Kidney glomerular epithelial cell (primary cell): ENCODE measurements around the gene AK8.
"Not testable (repeated sequence)": the region's sequence is repeated elsewhere in the genome, so short reads cannot be mapped to it uniquely, and the experiment has no call there.

Experiments
- DNase-seq: peaks from one replicate; lab custom pipeline; 2025; lab: John Stamatoyannopoulos, UW

Gene AK8

DNA sequence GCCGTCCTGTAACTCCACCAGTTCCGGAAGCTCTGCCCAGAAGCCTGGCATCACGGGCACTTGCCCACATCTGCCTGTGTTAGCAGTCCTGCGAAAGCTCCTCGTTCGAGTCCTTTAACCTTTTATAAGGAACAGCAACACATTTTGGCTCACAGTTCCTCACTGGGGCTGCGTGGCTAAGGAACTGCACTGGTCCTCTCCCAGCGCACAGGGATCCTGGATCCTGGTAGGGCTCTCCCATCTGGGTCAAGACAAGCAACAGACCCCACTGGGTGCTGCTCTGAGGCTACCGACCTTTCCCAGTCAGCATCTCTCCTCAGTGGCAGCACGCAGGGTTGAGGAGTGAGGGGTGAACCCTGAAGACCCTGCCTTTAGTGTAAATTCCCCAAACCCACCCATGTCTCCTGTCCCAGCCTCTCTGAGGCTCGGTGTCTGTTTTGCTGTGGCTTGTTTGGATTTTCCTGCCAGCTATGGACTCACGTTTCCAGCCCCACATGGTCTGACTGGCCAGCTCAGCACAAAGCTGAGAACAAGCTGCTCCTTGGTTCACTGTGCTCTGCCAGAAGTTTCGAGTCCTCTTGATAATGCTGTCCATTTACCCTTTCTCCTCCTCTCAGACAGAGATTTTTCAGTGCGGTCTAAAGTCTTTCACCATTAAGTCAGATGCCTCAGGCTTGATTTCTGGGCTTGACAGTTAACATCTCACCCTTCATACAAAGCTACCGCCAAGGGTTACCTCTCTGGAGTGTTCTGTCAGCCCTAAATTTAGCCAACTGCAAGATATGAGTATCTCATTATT is 80.0 kb downstream of the AK8 start:
- no peak for DNase-seq

DNA sequence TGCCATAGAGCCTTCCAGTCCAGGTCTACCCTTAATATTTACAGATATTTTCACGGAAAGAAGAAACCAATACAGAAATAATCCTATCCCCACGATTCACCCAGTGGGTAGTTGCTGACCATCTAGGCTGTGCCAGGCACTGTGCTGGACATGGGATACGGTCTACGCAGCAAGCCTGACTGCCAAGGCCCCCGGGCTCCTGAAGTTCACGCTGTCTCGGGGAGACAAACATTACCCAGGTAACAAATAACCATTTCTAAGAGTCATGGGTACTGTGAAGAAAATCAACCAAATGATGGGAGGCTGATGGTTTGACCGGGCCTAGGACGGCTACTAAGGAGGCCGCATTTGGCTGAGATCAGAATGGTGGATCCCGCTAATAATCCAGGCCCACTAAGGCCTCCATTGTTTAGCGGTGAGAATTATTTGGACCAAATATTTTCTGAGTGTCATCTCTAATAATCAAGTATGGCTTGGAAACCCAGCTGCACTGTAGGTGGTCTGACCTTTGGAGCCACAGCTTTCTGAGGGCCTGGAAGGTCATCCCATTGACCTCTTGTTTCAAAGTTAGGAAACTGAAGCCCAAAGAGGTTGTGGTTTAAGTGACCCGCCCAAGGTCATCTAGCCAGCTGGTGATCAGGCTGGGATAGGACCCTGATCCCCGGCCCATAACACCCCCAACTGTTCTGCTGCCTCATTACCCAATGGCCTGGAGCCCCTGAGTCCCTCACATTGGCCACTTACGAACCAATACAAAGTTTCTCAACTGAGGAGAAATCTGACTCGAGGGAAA is 82.4 kb downstream of the AK8 start:
- DNase-seq: no peak

DNA sequence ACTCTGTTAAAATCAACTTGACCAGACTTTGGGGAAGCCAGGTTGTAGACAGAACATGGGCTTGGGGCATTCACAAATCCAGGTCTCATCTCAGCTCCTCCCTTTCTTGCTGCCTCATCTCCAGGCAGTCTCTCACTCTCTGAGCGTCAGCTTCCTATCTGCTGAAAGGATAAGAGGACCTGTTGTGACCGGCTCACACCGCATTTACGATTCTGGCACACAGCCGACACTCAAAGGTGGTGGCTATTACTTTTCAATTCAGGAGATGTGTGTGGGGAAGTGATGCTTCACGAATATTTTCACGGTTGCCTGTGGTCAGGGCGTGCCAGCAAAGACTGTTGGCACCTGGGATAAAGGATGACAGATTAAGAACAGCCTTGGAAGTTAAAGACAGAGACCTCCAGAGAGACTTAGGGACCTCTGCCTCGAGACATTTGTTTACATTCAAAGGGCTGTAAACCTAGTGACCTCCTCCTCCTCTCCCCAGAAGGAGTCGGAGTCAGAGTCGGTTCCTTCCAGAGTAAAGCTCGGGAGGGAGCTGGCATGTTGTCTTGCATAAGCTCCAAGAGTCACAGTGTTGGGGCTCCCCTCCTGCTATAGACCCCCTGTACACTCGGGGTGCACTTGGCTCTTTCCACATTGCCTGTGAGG is 83.2 kb downstream of the AK8 start:
- DNase-seq: no peak

DNA sequence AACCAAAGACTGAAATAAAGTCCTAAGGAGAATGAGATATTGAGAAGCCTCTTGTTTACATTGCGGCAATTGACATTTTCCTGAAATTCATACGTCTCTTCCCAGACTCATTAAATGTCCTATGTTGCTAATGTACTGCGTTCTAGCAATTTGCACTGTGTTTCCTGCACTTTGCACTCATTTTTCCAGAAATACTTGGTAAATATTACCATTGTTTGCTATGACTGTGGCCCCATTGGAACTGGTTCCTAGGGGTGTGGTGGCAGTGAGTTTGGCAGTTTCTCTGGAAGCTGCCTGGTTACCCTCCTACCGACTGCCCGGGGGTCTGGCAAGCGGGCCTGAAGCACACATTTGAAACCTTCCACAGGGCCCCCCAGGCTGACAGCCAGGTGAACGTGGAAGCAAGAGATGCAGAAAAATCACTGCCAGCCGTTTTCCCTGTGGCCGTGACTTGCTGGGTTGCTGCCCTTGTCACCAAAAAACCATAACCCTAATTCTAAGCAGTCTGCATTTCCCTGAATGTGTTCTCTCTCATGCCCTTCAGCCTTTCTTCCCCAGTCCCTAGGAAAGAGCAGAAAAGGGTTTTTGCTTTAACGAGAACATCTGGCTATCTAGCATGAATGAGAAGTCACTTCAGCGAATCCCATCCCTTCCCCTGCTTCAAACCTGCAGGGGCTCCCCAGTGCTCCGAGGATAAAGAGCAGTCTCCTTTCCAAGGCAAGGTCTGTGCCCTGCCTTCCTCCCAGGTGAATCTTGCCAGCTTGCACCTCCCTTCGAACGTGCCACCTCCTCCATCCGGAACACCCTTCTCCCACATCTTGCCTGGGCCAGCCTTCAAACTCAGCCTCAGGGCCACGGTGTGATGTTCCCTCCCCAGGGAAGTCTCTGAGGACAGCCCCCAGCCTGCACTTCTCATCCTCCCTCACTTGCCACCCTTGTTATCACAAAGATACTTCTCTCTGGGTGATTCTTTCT is 84.2 kb downstream of the AK8 start:
- no peak for DNase-seq

DNA sequence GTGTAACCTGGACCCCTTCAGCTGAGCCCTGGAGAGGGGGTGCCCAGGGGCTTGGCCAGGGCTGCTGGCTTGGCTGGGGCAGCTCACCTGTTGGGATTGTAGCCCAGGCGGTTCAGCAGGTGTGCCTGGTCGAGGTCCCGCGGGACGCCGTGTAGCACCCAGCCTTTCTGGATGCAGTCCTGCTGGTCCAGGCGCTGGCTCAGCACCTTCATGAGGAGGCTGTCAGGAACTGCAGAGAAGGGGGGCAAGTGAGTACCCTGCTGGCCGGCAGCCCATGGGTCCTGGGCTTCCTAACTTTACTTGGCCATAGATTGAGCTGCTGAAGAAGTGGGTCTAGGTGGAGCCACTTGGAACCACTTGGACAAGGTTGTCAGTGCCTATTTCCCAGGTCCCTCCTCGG is 85.5 kb downstream of the AK8 start:
- DNase-seq: no peak

DNA sequence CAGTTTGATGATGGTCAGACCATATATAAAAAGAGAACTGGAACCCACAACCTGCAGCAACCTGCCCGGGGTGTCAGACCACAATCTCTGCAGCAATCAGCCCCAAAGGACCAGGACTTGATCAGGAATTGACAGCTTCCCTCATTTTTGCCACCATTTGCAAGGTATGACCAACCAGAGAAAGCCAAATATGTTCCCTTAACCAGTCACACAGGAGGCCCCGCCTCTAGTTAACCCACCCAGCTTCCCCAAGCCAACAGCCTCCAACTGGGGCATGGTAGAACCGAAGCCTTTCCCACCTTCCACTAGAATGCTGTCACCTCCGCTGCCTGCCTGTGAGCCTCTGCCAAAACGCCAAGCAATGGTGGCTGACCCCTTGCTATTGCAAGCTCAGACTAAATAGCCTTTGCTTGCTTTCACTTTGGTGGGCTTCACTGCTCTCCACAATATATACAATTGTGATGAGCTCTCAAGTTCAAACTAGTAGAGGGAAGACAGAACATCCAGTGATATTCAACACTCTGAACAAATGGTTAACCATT is 86.3 kb downstream of the AK8 start:
- DNase-seq: no peak

DNA sequence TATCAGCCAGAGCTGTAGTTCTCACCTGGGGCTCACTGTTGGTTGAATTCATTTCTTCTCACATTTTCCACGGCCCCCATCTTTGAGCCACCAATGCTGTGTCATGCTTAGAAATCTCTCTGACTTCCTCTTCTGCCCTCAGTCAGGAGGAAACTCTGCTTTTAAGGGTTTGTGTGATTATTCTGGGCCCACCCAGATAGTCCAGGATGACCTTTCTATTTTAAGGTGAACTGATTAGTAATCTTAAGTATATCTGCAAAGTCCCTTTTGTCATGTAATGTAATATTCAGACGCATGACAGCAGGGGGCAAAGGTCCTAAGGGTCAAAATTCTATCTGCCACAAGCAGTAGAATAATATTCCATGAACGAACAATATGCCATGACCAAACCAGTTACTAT is 88.4 kb downstream of the AK8 start:
- no peak for DNase-seq

DNA sequence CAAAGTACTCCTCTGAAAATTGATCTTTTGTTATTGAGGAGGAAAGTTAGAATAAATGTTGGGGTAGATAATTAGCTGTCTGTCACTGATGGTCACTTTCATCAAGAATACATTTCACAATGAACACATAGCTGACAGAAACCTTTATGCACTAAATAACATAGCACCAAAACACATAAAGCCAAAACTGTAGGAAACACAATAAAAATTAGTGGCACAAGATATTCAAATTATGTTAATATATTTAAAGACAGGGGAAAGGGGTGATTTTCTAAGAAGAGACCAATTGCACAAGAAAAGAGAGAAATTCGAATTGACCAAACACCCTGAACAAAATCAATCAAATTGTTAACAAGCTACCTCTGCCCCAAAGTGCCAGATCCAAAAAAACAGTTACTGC is 89.7 kb downstream of the AK8 start:
- DNase-seq: no peak

DNA sequence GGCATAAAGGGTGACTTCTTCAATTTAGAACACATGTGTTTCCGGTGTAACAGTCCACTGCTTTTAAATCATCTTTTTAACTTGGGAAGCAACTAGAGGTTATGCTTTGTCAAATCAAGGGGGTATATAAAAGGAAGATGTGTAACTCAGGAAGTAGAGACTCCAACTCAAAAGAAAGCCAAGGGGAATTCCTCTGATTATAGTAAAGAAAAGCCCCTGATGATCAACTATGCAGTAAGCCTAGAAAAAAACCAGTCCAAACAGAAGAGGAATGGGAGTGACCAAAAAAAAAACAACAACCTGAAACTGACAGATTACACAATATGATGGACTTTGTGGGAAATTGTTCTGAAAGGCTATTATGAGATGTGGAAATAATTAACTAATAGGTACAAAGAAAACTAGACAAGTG is 90.3 kb downstream of the AK8 start:
- peak; percentile 95 for DNase-seq

DNA sequence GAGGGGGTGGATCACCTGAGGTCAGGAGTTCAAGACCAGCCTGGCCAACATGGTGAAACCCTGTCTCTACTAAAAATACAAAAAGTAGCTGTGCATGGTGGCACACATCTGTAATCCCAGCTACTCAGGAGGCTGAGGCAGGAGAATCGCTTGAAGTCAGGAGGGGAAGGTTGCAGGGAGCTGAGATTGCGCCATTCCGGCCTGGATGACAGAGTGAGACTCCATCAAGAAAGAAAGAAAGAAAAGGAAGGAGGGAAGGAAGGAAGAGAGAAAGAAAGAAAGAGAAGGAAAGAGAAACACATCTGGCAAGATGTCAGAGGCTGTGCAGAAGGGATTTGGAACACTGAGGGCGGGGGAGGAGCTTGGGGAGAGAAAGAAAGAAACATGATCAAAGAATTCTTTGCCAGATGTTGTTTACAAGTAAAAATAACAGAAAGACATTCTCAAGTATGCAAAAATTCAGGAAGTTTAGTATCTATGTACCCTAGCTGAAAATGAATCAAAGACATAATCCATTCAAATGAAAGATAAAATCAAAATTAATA is 93.7 kb downstream of the AK8 start:
- DNase-seq: no peak

DNA sequence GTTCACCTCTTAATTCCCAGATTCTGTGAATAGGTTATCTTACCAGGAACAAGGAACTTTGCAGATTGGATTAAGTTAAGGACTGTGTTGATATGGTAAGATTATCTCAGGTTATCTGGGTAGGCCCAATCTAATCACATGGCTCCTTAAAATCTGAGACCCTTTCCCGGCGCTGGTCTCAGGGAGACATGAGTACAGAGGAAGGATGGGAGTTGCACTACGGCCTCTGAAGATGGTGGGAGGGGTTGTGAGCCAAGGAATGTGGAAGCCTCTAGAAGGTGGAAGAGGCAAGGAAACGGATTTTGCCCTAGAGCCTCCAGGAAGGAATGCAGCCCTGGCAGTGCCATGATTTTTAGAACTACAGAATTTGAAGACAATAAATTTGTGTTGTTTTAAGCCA is 95.1 kb downstream of the AK8 start:
- DNase-seq: no peak

DNA sequence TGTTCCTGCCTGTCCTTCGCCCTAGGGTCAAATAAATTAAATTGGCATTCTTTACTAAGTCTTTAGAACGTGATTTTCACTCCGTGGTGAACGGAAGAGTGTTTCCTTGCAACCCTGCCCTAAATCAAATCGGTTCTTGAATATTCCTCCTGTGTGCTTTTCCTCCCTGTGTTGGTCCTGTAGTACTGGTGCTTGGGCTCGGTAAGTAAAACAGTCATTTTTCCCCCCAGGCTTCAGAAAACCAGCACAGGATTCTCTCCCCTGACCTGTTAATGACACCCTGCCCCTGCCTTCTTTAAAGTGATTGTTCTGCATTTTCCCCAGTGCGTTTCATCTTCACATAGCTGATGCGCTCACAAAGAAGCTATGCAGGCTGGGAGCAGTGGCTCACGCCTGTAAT is 96.0 kb downstream of the AK8 start:
- no peak for DNase-seq

DNA sequence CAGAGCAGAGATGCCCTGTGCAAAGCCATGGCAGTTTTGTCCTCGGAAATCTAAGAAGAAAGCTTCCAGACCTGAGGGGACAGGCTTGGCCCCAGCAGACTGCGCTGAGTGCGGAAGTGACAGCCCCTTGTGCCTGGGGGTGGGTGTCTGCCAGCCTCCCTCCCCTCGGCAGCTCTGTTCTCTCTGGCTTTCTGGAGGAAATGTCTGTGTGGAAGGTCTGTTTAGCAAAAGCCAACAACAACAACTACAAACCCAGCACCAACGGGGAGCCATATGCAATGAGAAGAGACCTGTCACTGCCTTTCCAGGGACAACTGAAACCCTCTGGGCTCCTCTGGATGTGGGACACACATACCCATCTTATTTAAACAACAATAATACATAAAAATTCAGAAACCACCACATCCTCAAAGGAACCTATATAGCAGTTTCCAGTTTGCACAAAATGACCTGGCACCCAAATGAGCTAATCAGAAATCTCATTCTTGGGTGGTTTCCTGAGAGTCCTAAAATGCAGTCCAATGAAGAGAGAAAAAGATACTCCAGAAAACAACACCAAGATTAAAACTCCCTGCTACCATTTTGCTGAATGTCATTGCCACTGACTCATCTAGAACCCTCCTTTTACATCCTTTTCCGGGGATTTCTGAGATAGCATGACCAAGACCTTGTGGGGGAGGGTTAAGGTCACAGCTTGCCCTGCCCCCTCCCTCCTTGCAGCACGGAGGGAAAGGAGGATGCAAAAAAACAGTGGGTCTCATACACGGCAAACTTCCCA is 97.7 kb downstream of the AK8 start:
- DNase-seq: peak; percentile 11

DNA sequence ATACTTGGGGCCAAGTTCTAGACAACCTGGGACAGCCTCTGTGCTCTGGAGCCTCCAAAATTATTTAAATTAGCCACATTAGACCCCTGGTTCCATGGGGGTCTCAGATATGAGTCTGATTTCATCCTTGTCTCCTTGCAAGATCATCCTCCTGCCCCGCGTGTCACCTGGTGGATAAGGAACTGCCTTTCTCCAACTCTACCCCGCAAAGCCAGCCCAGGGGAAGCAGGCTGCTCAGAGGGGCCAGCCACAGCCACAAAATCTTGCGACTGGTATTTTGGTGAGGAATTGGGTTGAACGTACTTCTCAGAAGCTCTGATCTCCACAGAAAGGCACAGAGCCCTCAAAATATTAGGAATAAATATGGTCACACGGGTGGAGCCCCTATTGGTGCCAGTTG is 101.2 kb downstream of the AK8 start:
- DNase-seq: no peak

DNA sequence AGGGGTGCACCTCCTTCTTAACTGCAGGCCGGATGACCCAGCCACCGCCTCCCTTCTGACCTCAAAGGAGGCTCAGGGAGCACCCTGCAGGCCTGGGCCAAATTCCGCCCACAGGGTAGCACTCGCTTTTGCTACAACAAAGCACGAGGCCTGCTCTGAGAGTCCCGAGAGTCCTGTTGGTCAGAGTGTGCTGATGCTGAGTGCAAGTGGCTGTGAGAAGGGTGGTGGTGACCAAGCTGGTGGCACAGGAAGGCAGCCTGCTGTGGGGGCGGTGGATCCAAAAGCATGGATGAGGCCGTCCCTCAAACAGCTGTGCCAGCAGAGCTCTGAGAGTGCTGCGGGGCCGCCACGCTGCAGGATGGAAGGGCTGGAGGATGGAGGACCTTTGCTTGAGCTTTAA is 101.8 kb downstream of the AK8 start:
- no peak for DNase-seq

DNA sequence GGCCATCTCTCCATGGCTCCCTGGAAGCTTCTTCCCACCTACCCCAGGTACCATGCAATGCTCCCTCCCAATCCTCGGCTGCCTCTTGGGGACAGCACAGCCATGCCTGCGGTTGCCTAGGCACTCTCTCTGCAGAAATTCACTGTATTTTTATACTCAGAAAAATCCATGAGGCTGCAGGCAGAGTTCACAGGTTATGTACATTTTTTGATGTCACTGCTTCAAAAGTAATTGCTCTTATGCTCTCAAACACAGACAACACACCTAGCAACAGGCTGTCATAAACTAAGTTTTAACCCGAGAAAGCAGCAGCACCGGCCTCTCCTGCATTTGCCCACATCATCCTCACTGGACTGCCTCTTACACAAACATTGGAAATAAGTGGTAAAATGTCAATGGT is 102.4 kb downstream of the AK8 start:
- no peak for DNase-seq

DNA sequence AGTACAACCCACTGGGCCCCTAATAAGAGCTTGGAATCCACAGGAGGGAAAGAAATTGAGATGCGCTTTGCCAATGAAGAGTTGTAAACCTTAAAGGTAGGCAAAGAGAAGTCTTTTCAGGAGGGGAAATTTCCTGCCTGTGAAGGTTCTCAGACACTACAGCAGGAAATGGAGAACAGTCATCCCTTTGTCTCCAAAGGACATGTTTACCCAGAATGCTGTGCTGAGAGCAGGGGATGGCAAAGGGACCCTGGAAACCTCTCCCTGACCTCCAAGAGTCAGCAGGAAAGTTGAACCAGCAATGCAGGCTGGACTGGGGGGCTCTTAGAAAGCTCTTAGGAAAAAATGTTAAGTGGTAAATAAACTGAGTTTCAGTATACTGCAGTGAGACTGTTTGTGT is 103.2 kb downstream of the AK8 start:
- DNase-seq: no peak

DNA sequence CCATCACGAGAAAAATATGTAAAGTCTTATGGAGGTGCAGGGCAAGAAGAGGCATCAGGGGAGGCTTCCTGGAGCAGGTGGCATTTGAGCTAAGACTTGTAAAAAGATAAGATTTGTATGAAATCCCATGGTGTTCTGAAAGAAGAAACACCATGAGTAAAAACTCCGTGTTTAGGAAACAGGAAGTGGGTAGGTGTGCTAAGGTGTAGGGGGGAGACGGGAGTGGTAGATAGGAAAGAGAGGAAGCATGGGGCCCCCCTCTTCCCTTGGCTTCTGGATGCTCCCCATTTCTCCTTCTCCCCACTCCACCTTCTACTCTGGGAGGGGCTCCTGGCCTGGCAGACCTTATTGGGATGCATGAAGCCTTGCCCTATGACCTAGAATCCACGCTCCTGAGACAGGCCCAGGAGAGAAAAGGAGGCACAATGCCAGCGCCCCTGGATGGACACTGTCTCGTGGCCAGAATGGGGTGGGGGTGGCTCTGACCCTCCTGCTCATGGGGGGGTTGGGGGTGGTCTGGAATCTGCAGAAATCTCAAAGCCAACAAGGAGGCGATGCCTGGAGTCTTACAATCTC is 104.2 kb downstream of the AK8 start:
- no peak for DNase-seq

DNA sequence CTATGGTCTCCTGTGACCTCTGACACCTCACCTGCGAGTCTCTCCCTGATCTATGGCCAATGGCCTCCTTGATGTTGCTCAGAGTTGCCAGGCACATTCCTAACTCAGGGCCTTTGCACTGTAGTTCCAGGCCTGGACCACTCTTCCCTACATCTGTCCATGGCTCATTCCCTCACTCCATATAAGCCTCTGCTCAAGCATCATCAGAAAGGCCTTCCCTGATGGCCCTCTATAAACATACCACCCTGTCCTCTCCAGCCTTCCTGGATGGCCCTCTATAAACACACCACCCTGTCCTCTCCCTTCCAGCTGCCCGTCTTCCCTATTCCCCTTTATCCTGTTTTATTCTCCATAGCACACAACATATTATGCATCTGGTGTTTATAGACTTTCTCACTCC is 105.0 kb downstream of the AK8 start:
- no peak for DNase-seq

DNA sequence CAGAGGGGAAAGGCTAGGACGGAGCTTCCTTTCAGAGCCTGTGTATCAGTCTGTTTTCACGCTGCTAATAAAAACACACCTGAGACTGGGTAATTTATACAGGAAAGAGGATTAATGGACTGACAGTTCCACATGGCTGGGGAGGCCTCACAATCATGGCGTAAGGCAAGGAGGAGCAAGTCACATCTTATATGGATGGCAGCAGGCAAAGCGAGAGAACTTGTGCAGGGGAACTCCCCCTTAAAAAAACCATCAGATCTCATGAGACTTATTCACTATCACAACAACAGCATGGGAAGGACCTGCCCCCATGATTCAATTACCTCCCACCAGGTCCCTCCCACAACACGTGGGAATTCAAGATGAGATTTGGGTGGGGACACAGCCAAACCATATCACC is 106.3 kb downstream of the AK8 start:
- not testable (repeated sequence) for DNase-seq
